K562 (cell line): ENCODE measurements around the gene GNG11. TPM values are rescaled to one million over a fixed set of nuclear protein-coding genes. Genes with fewer than 3 reads are reported as not detected.
A peak's percentile ranks its signal among the peaks of the same experiment; 100 is the strongest.

ENCODE experiments used
- ATAC-seq: fragments of 200-7000 bp; cut with Tn5 transposase; 3 replicates; pipeline ENCODE4 v1.9.1; 2020; ENCODE audit warnings: moderate library complexity
- BruUV-seq: library from RNA; stranded (reverse); fragments of 400-500 nt; replicated peaks from 2 replicates; lab custom pipeline; 2021; lab: Mats Ljungman, UMichigan
- CTCF ChIA-PET: fragments of 300-600 bp; formaldehyde crosslinking; extraction: SDS; loops from one replicate; lab custom pipeline; 2021; ENCODE audit warnings: low intra/inter-chr PET ratio; lab: Yijun Ruan, JAX
- POLR2A ChIA-PET: fragments of 300-600, 350-650 bp; sonication (Branson Sonifier 250); formaldehyde crosslinking; extraction: SDS; loops from one replicate; lab custom pipeline; 2021; ENCODE audit warnings: antibody characterized with exemption, inconsistent platforms; lab: Yijun Ruan, JAX
- DNase-seq, 4 experiments: peaks; one replicate each; pipeline versions ENCODE4 v3.0.0 to v3.0.0-alpha.2; 2011 to 2018; ENCODE audit warnings: low spot score in 3 of 4, mixed read lengths in 3 of 4; ENCODE audit errors: extremely low read depth in 1 of 4
- FAIRE-seq: peaks from 2 replicates; lab custom pipeline; 2011; peaks lifted over from hg19 to GRCh38; lab: Jason Lieb, UNC
- H2AFZ ChIP-seq: 2 replicates; pipeline ENCODE4 v1.6.0; 2011; ENCODE audit warnings: low read depth, low read length, control low read depth, inconsistent platforms
- H3K27ac ChIP-seq: fragments of 200-600 bp; 3 replicates; pipeline ENCODE4 v1.8.0; 2011; ENCODE audit warnings: low read depth, mild to moderate bottlenecking, control low read depth, inconsistent platforms, low read length, moderate library complexity, mixed read lengths; ENCODE audit errors: extremely low read depth
- H3K27me3 ChIP-seq, 2 experiments: fragments of 300-600 bp in 1 of 2; 2 replicates in 1 of 2; 3 replicates in 1 of 2; pipeline versions ENCODE4 v1.6.0 to v1.8.0; 2011; ENCODE audit warnings: inconsistent platforms in 2 of 2, low read length in 2 of 2, mild to moderate bottlenecking in 1 of 2, mixed read lengths in 1 of 2, moderate library complexity in 1 of 2; ENCODE audit not compliant: control insufficient read depth in 2 of 2, insufficient read depth in 2 of 2
- H3K36me3 ChIP-seq: fragments of 300-600 bp; 3 replicates; pipeline ENCODE4 v1.8.0; 2011; ENCODE audit warnings: mild to moderate bottlenecking, low read length, inconsistent platforms; ENCODE audit not compliant: control insufficient read depth, insufficient read depth
- H3K4me1 ChIP-seq, 2 experiments: fragments of 200-600 bp in 1 of 2; replicated peaks in 1 of 2; 2 replicates in 1 of 2; 3 replicates in 1 of 2; pipeline versions ENCODE4 v1.5.1 to v1.8.0; 2011; ENCODE audit warnings: inconsistent platforms in 2 of 2, low read length in 2 of 2, mild to moderate bottlenecking in 1 of 2, mixed read lengths in 1 of 2, moderate library complexity in 1 of 2; ENCODE audit not compliant: control insufficient read depth in 2 of 2, insufficient read depth in 2 of 2
- H3K4me2 ChIP-seq: 2 replicates; pipeline ENCODE4 v1.6.1; 2011; ENCODE audit warnings: low read length, control low read depth, inconsistent platforms, mixed read lengths; ENCODE audit not compliant: insufficient read depth
- H3K4me3 ChIP-seq: fragments of 200-600 bp; sonication (generic), shearing (Covaris generic); 2 replicates; pipeline ENCODE4 v1.5.1; 2016; ENCODE audit warnings: control low read depth, inconsistent platforms
- H3K79me2 ChIP-seq: fragments of 200-600 bp; 3 replicates; pipeline ENCODE4 v1.8.0; 2011; ENCODE audit warnings: low read length, inconsistent platforms; ENCODE audit not compliant: control insufficient read depth, insufficient read depth
- H3K9ac ChIP-seq, 2 experiments: 2 replicates each; pipeline versions ENCODE4 v1.6.0 to v1.6.1; 2011; ENCODE audit warnings: low read depth in 2 of 2, low read length in 2 of 2, control low read depth in 1 of 2, inconsistent platforms in 1 of 2, mild to moderate bottlenecking in 1 of 2, mixed read lengths in 1 of 2; ENCODE audit not compliant: insufficient read depth in 1 of 2
- H3K9me1 ChIP-seq: one replicate; pipeline ENCODE4 v1.6.0; 2011; ENCODE audit warnings: inconsistent platforms, mild to moderate bottlenecking, low read length, moderate library complexity; ENCODE audit not compliant: control insufficient read depth, insufficient read depth
- H3K9me3 ChIP-seq: replicated peaks from 2 replicates; pipeline ENCODE4 v1.5.1; 2011; ENCODE audit warnings: low read depth, low read length, inconsistent platforms; ENCODE audit not compliant: control insufficient read depth, insufficient read depth
- H4K20me1 ChIP-seq: replicated peaks from 2 replicates; pipeline ENCODE4 v1.6.1; 2011; ENCODE audit warnings: low read length, inconsistent platforms, mixed read lengths; ENCODE audit not compliant: control insufficient read depth, insufficient read depth
- ASH1L ChIP-seq: fragments of 450-650 bp; IDR thresholded peaks from 2 replicates; pipeline ENCODE4 v1.6.1; 2018; ENCODE audit warnings: borderline replicate concordance, mild to moderate bottlenecking, low read depth; ENCODE audit not compliant: partially characterized antibody
- GATA2 ChIP-seq: sonication (generic); formaldehyde crosslinking; IDR thresholded peaks from 2 replicates; pipeline ENCODE4 v1.4.0; 2020; ENCODE audit warnings: mild to moderate bottlenecking, missing genetic modification reagents
- KDM4B ChIP-seq, 2 experiments: fragments of 450-650 bp in 1 of 2; sonication (generic) in 1 of 2; IDR thresholded peaks; 2 replicates each; pipeline ENCODE4 v1.6.1; 2016 to 2017; ENCODE audit warnings: borderline replicate concordance in 2 of 2, antibody characterized with exemption in 1 of 2, low read depth in 1 of 2, mild to moderate bottlenecking in 1 of 2
- NFRKB ChIP-seq: fragments of 450-650 bp; IDR thresholded peaks from 2 replicates; pipeline ENCODE4 v1.6.1; 2016; ENCODE audit warnings: low read depth
- PCBP1 ChIP-seq: fragments of 200-400 bp; formaldehyde crosslinking; IDR thresholded peaks from 2 replicates; pipeline ENCODE4 v1.6.1; 2018; ENCODE audit warnings: mild to moderate bottlenecking, low read depth, low read length; ENCODE audit not compliant: poor library complexity, severe bottlenecking
- RBFOX2 ChIP-seq: fragments of 200-400 bp; formaldehyde crosslinking; IDR thresholded peaks from 2 replicates; pipeline ENCODE4 v1.6.1; 2017; ENCODE audit warnings: low read depth, mild to moderate bottlenecking, low read length, moderate library complexity
- RBM15 ChIP-seq: fragments of 200-400 bp; formaldehyde crosslinking; IDR thresholded peaks from 2 replicates; pipeline ENCODE4 v1.6.1; 2018; ENCODE audit warnings: mild to moderate bottlenecking, low read length, moderate library complexity; ENCODE audit not compliant: insufficient read depth
- RBM34 ChIP-seq: fragments of 200-400 bp; formaldehyde crosslinking; IDR thresholded peaks from 2 replicates; pipeline ENCODE4 v1.6.1; 2018; ENCODE audit warnings: low read length, borderline replicate concordance; ENCODE audit not compliant: insufficient read depth
- SMAD2 ChIP-seq: fragments of 150-350 bp; IDR thresholded peaks from 2 replicates; pipeline ENCODE4 v1.6.1; 2014; ENCODE audit warnings: low read depth, mild to moderate bottlenecking, low read length
- SMC3 ChIP-seq: conservative IDR thresholded peaks from 2 replicates; pipeline ENCODE4 v1.6.1; 2011; ENCODE audit warnings: low read depth, low read length, improper control_type of control experiment; ENCODE audit not compliant: insufficient read depth
- SNIP1 ChIP-seq: fragments of 450-650 bp; IDR thresholded peaks from 2 replicates; pipeline ENCODE4 v1.7.1; 2017; ENCODE audit warnings: low read depth, mild to moderate bottlenecking
- SRF ChIP-seq, 2 experiments: fragments of 250-450, 450-650 bp in 1 of 2; sonication (Bioruptor Pico) in 1 of 2; sonication (generic) in 1 of 2; formaldehyde crosslinking; IDR thresholded peaks; 2 replicates each; pipeline versions ENCODE4 v1.5.0 to v1.5.1; 2020 to 2022; ENCODE audit warnings: mild to moderate bottlenecking in 1 of 2, missing genetic modification reagents in 1 of 2
- TFE3 ChIP-seq: fragments of 450-650 bp; formaldehyde crosslinking; IDR thresholded peaks from 2 replicates; pipeline ENCODE4 v1.4.0; 2020; ENCODE audit warnings: mild to moderate bottlenecking, mixed read lengths
- ZBTB2 ChIP-seq: fragments of 450-650 bp; IDR thresholded peaks from 2 replicates; pipeline ENCODE4 v1.6.1; 2016; ENCODE audit warnings: antibody characterized with exemption
- ZFP1 ChIP-seq: fragments of 450-650 bp; formaldehyde crosslinking; IDR thresholded peaks from 2 replicates; pipeline ENCODE4 v1.4.0; 2020; ENCODE audit warnings: mild to moderate bottlenecking, mixed read lengths
- ZNF124 ChIP-seq: sonication (generic); formaldehyde crosslinking; IDR thresholded peaks from 2 replicates; pipeline ENCODE4 v1.8.1; 2022; ENCODE audit warnings: missing genetic modification reagents
- ZNF217 ChIP-seq: sonication (generic); formaldehyde crosslinking; IDR thresholded peaks from 2 replicates; pipeline ENCODE4 v1.8.0; 2022; ENCODE audit warnings: mild to moderate bottlenecking, missing genetic modification reagents
- ZNF780A ChIP-seq: fragments of 250-450 bp; sonication (Bioruptor Pico); IDR thresholded peaks from 2 replicates; pipeline ENCODE4 v1.5.0; 2021; ENCODE audit warnings: mild to moderate bottlenecking
- WGBS: fragments of 100-300 bp; shearing (Covaris generic); methylation state at CpG from one replicate; pipeline ENCODE4 v1.1.6; 2016; ENCODE audit warnings: low coverage, mixed read lengths; ENCODE audit not compliant: insufficient coverage; ENCODE audit errors: missing lambda C conversion rate; 5-methylcytosine and 5-hydroxymethylcytosine counted together
- in situ Hi-C: fragments of 300-500 bp; cut with MboI; formaldehyde crosslinking; loops from 4 replicates; pipeline ENCODE4 v1.15.0; 2018; ENCODE audit warnings: inconsistent platforms, mixed read lengths
- intact Hi-C: fragments of 100-400 bp; cut with micrococcal nuclease; formaldehyde crosslinking; loops from 2 replicates; pipeline ENCODE4 v1.14.2; 2022
- polyA plus RNA-seq, 8 experiments: library from polyadenylated mRNA; depleted of rRNA in 4 of 8; stranded (reverse) in 5 of 8; unstranded in 3 of 8; fragments of >200 nt; fragmentation: Nextera tagmentation in 2 of 8; fragmentation: Illumina TruSeq in 1 of 8; extraction: Ambion mirVana in 2 of 8; extraction: Trizol in 1 of 8; gene quantifications; 2 replicates each; pipeline versions ENCODE4 v1.2.1 to v1.2.3, GENCODE V29; 2011 to 2014; ENCODE audit warnings: inconsistent platforms in 1 of 8, missing spikeins in 1 of 8
- total RNA-seq, 7 experiments: library from RNA; depleted of rRNA in 6 of 7; stranded (reverse); fragments of >200 nt in 6 of 7; fragmentation: Illumina TruSeq in 2 of 7; extraction: Trizol in 2 of 7; gene quantifications; 2 replicates each; pipeline versions ENCODE4 v1.2.1 to v1.2.3, GENCODE V29; 2011 to 2021; ENCODE audit warnings: low replicate concordance in 1 of 7
- TF ChIP-seq, protein P1 (sequence below), 2 experiments: fragments of 450-650 bp in 1 of 2; sonication (generic) in 1 of 2; formaldehyde crosslinking in 1 of 2; IDR thresholded peaks in 1 of 2; conservative IDR thresholded peaks in 1 of 2; 2 replicates each; pipeline versions ENCODE4 v1.6.1 to v1.8.1; 2016 to 2023; ENCODE audit warnings: mild to moderate bottlenecking in 2 of 2, moderate library complexity in 2 of 2, inconsistent platforms in 1 of 2, missing genetic modification reagents in 1 of 2

Gene GNG11
- total and polyA plus RNA-seq, 9 of the 15 experiments (the other 6 are each of a cell fraction or from before 2014, with no cell fraction given): 0.06 TPM; not detected in 8

GRCh38 chr7:93960986-93961385, 39.5 kb downstream of the GNG11 start (continued):
- TF ChIP-seq KDM4B (IDR thresholded peaks at IDR 0.05; ENCODE audit: borderline replicate concordance in 2 of 2, low read depth in 1 of 2) (no peak), RBM15 (no peak), ASH1L (no peak), ZNF124 (no peak), SMAD2 (no peak), ZNF217 (CRISPR knock-in tag) (no peak), ZNF780A (CRISPR knock-in tag) (no peak)

DNA sequence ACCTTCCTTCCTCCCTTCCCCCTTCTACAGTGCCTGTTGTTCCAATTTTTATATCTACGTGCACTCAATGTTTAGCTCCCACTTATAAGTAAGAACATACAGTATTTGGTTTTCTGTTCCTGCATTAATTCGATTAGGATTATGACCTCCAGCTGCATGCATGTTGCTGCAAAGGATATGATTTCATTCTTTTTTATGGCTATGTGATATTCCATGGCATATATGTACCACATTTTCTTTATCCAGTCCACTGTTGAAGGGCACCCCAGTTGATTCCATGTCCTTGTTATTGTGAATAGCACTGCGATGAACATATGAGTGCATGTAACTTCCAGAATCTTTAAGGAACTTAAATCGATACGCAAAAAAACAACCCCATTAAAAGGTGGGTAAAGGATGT, 42.7 kb downstream of the GNG11 start:
- Histone ChIP-seq H3K9ac (no peak overlapping the region), H3K4me2 (no peak overlapping the region), H3K9me3 (no peaks in the 10 kb centered on the region), H3K4me1 (no peaks in the 10 kb centered on the region), H3K4me3 (no peak overlapping the region), H3K79me2 (no peaks in the 10 kb centered on the region), H3K27me3 (no peaks in the 10 kb centered on the region), H3K36me3 (no peaks in the 10 kb centered on the region), H4K20me1 (no peaks in the 10 kb centered on the region), H2AFZ (no peak overlapping the region), H3K27ac (no peak overlapping the region), H3K9me1 (no peaks in the 10 kb centered on the region)
- peak; percentile 6 for FAIRE-seq
- ChIA-PET CTCF (no interaction called here), POLR2A (no interaction called here)
- in situ Hi-C loops: no loop called here
- no peak for DNase-seq
- ATAC-seq: no peak
- no TSS peak for BruUV-seq
- no peak for TF ChIP-seq ZFP1 (CRISPR knock-in tag)
- TF ChIP-seq RBFOX2: no peak
- no peak for TF ChIP-seq GATA2 (CRISPR knock-in tag)
- TF ChIP-seq PCBP1: no peak
- TF ChIP-seq RBM34: no peak
- no peak for TF ChIP-seq ZBTB2
- TF ChIP-seq SNIP1: no peak
- no peak for TF ChIP-seq SMC3
- no peak for TF ChIP-seq NFRKB
- TF ChIP-seq SRF (CRISPR knock-in tag; IDR thresholded peaks at IDR 0.05): no peak
- TF ChIP-seq, protein P1, sequence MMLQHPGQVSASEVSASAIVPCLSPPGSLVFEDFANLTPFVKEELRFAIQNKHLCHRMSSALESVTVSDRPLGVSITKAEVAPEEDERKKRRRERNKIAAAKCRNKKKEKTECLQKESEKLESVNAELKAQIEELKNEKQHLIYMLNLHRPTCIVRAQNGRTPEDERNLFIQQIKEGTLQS (IDR thresholded peaks at IDR 0.05): no peak
- TF ChIP-seq, protein P1 (CRISPR knock-in tag; conservative IDR thresholded peaks at IDR 0.05): no peak
- TF ChIP-seq TFE3: no peak
- intact Hi-C loops: no loop called here
- whole genome bisulfite sequencing: 0% methylated on average over 5 of the region's 5 CpGs
